A172 (cell line): ENCODE results near the gene ZNF839. TPM values are rescaled to one million over a fixed set of nuclear protein-coding genes. Genes with fewer than 3 reads are reported as not detected.
"Not testable (repeated sequence)": the region's sequence is repeated elsewhere in the genome, so short reads cannot be mapped to it uniquely, and the experiment has no call there.

Source experiments
- DNase-seq: peaks from one replicate; pipeline ENCODE4 v3.0.0-alpha.2; 2015; ENCODE audit warnings: low spot score
- total RNA-seq: library from RNA; depleted of rRNA; stranded (reverse); fragments of >200 nt; shearing (Covaris generic); gene quantifications from 2 replicates; pipeline ENCODE4 v1.2.3, GENCODE V29; 2014; rRNA removed

Gene ZNF839
- 6.8 and 8.5 TPM in 2 replicates for total RNA-seq

- peak; percentile 64 for DNase-seq
Observed at GRCh38 chr14:102319351-102320032, at the start of gene ZNF839. ZNF839 (plus strand) TSS chr14:102319746; CDS start chr14:102319766, 20 bp downstream.

- no peak for DNase-seq
Observed at GRCh38 chr14:102272392-102272791, 47.2 kb upstream of the ZNF839 start.

GRCh38 chr14:102275866-102276265 is 43.7 kb upstream of the ZNF839 start:
- no peak for DNase-seq

GRCh38 chr14:102277874-102278630 is 41.5 kb upstream of the ZNF839 start:
- DNase-seq: no peak

- DNase-seq: no peak
Observed at GRCh38 chr14:102278631-102278935, 41.0 kb upstream of the ZNF839 start.

GRCh38 chr14:102279282-102279681 is 40.3 kb upstream of the ZNF839 start:
- no peak for DNase-seq

GRCh38 chr14:102279688-102280348 is 39.7 kb upstream of the ZNF839 start:
- DNase-seq: peak; percentile 85

- peak; percentile 83 for DNase-seq
Observed at GRCh38 chr14:102280376-102280962, 39.1 kb upstream of the ZNF839 start.

GRCh38 chr14:102282751-102283465 is 36.6 kb upstream of the ZNF839 start:
- DNase-seq: no peak

- DNase-seq: no peak
Observed at GRCh38 chr14:102283631-102284129, 35.9 kb upstream of the ZNF839 start.

- no peak for DNase-seq
Observed at GRCh38 chr14:102285106-102285505, 34.4 kb upstream of the ZNF839 start.

GRCh38 chr14:102288139-102288538 is 31.4 kb upstream of the ZNF839 start:
- no peak for DNase-seq

GRCh38 chr14:102292441-102292840 is 27.1 kb upstream of the ZNF839 start:
- DNase-seq: no peak

- no peak for DNase-seq
Observed at GRCh38 chr14:102293781-102294180, 25.8 kb upstream of the ZNF839 start.

GRCh38 chr14:102295270-102295669 is 24.3 kb upstream of the ZNF839 start:
- DNase-seq: no peak

- no peak for DNase-seq
Observed at GRCh38 chr14:102297436-102298170, 21.9 kb upstream of the ZNF839 start.

GRCh38 chr14:102298303-102299070 is 21.1 kb upstream of the ZNF839 start:
- DNase-seq: not testable (repeated sequence)

- DNase-seq: no peak
Observed at GRCh38 chr14:102303664-102304063, 15.9 kb upstream of the ZNF839 start.

GRCh38 chr14:102304611-102305506 is 14.7 kb upstream of the ZNF839 start, which contains the start of gene MOK:
MOK (minus strand) TSS chr14:102305164; CDS start chr14:102304968, 196 bp downstream.
- DNase-seq: peak; percentile 84
